Smooth muscle cell (in vitro differentiated cells): ENCODE results near the gene LRRTM4. TPM values are rescaled to one million over a fixed set of nuclear protein-coding genes. Genes with fewer than 3 reads are reported as not detected.
A peak's percentile ranks its signal among the peaks of the same experiment; 100 is the strongest.

Experiments
- DNase-seq: peaks from one replicate; lab custom pipeline; 2025; ENCODE audit not compliant: unreplicated experiment; lab: John Stamatoyannopoulos, UW
- H2AFZ ChIP-seq: fragments of 200-600 bp; sonication (generic); 2 replicates; pipeline ENCODE4 v1.6.0; 2016; ENCODE audit warnings: antibody characterized with exemption, low read depth, mild to moderate bottlenecking
- H3F3A ChIP-seq: fragments of 200-600 bp; sonication (generic); 2 replicates; pipeline ENCODE4 v1.6.0; 2017; ENCODE audit warnings: antibody characterized with exemption, low read depth
- H3K27ac ChIP-seq: fragments of 200-600 bp; sonication (generic); 2 replicates; pipeline ENCODE4 v1.5.1; 2016; ENCODE audit warnings: low read depth, mild to moderate bottlenecking
- H3K27me3 ChIP-seq: fragments of 200-600 bp; sonication (generic); 2 replicates; pipeline ENCODE4 v1.6.1; 2016; ENCODE audit warnings: low read depth, mild to moderate bottlenecking
- H3K36me3 ChIP-seq: fragments of 200-600 bp; sonication (generic); 2 replicates; pipeline ENCODE4 v1.5.1; 2016; ENCODE audit warnings: low read depth
- H3K4me1 ChIP-seq: fragments of 200-600 bp; sonication (generic); 2 replicates; pipeline ENCODE4 v1.5.1; 2016; ENCODE audit warnings: low read depth
- H3K4me2 ChIP-seq: fragments of 200-600 bp; sonication (generic); 2 replicates; pipeline ENCODE4 v1.6.0; 2016; ENCODE audit warnings: mild to moderate bottlenecking
- H3K4me3 ChIP-seq: fragments of 200-600 bp; sonication (generic); 2 replicates; pipeline ENCODE4 v1.5.1; 2016; ENCODE audit warnings: mild to moderate bottlenecking
- H3K79me2 ChIP-seq: fragments of 200-600 bp; sonication (generic); 2 replicates; pipeline ENCODE4 v1.6.0; 2016; ENCODE audit warnings: low read depth, mild to moderate bottlenecking
- H3K9ac ChIP-seq: fragments of 200-600 bp; sonication (generic); 2 replicates; pipeline ENCODE4 v1.6.0; 2016; ENCODE audit warnings: low read depth
- H3K9me3 ChIP-seq: fragments of 200-600 bp; sonication (generic); replicated peaks from 2 replicates; pipeline ENCODE4 v1.5.1; 2016; ENCODE audit warnings: low read depth
- H4K20me1 ChIP-seq: fragments of 200-600 bp; sonication (generic); 2 replicates; pipeline ENCODE4 v1.6.0; 2016; ENCODE audit warnings: low read depth
- WGBS: methylation state at CpG from one replicate; pipeline ENCODE4 v1.1.7; 2016; ENCODE audit warnings: low lambda C conversion rate; 5-methylcytosine and 5-hydroxymethylcytosine counted together
- polyA plus RNA-seq: library from polyadenylated mRNA; unstranded; fragments of >200 nt; fragmentation: Nextera tagmentation; extraction: Ambion mirVana; gene quantifications from 2 replicates; pipeline ENCODE4 v1.2.1, GENCODE V29; 2016
- total RNA-seq: library from RNA; depleted of rRNA; stranded (reverse); fragments of >200 nt; gene quantifications from 2 replicates; pipeline ENCODE4 v1.2.3, GENCODE V29; 2014
- TF ChIP-seq, protein P1 (sequence below): fragments of 200-600 bp; sonication (generic); IDR thresholded peaks from 2 replicates; pipeline ENCODE4 v1.5.1; 2017; ENCODE audit warnings: borderline replicate concordance, mild to moderate bottlenecking, antibody characterized with exemption; ENCODE audit not compliant: insufficient read depth, poor library complexity, severe bottlenecking

The LRRTM4 gene
- total and polyA plus RNA-seq, 2 experiments from 2014 or later, result 1.4 to 5.5 TPM

DNA sequence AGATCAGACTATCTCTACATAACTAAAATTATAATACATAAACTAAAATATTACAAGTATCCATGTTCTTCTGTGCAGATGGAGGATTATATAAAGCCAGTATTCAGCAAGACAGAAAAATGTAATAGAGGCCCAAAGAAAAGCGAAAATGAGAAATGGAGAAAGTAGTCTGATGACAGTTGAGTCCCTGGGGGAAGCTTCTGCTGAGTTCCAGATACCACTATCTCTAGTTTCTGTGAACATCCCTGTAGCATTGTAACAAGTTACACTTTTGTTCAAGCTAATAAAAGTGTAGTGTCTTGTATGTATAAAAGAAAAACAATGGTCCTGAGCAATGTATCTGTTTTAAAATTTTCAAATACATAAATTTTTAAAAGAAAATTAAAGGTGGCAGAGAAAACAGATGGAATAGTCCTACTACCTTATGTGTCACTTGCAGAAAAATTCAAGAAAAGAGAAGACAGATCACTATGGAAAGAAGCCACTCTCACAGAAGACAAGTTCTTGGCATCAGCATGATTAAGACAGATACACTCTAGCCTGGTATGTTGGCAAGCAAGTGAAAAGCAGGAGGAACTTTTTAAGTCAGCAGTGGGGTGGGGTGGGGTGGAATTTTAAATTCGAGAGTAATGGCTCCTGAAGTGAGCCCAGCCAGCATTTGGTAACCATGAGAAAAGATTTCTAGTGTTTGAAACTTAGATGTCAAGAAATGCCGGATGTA is 541.9 kb downstream of the LRRTM4 start:
- peaks cover 19% of the 10 kb centered on the region for H3K4me1 ChIP-seq
- H3F3A ChIP-seq, result no peaks in the 10 kb centered on the region
- no peaks in the 10 kb centered on the region for H3K27me3 ChIP-seq
- H2AFZ ChIP-seq, result no peak overlapping the region
- H3K79me2 ChIP-seq, result no peaks in the 10 kb centered on the region
- no peak overlapping the region for H3K27ac ChIP-seq
- H3K4me3 ChIP-seq, result no peak overlapping the region
- H3K9me3 ChIP-seq, result no peaks in the 10 kb centered on the region
- H4K20me1 ChIP-seq, result no peaks in the 10 kb centered on the region
- TF ChIP-seq, protein P1, sequence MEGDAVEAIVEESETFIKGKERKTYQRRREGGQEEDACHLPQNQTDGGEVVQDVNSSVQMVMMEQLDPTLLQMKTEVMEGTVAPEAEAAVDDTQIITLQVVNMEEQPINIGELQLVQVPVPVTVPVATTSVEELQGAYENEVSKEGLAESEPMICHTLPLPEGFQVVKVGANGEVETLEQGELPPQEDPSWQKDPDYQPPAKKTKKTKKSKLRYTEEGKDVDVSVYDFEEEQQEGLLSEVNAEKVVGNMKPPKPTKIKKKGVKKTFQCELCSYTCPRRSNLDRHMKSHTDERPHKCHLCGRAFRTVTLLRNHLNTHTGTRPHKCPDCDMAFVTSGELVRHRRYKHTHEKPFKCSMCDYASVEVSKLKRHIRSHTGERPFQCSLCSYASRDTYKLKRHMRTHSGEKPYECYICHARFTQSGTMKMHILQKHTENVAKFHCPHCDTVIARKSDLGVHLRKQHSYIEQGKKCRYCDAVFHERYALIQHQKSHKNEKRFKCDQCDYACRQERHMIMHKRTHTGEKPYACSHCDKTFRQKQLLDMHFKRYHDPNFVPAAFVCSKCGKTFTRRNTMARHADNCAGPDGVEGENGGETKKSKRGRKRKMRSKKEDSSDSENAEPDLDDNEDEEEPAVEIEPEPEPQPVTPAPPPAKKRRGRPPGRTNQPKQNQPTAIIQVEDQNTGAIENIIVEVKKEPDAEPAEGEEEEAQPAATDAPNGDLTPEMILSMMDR, result no peak
- DNase-seq, result no peak
- 91% methylated on average over 3 of the region's 3 CpGs for WGBS
- H3K9ac ChIP-seq, result no peak overlapping the region
- H3K36me3 ChIP-seq, result no peaks in the 10 kb centered on the region
- H3K4me2 ChIP-seq, result no peak overlapping the region

DNA sequence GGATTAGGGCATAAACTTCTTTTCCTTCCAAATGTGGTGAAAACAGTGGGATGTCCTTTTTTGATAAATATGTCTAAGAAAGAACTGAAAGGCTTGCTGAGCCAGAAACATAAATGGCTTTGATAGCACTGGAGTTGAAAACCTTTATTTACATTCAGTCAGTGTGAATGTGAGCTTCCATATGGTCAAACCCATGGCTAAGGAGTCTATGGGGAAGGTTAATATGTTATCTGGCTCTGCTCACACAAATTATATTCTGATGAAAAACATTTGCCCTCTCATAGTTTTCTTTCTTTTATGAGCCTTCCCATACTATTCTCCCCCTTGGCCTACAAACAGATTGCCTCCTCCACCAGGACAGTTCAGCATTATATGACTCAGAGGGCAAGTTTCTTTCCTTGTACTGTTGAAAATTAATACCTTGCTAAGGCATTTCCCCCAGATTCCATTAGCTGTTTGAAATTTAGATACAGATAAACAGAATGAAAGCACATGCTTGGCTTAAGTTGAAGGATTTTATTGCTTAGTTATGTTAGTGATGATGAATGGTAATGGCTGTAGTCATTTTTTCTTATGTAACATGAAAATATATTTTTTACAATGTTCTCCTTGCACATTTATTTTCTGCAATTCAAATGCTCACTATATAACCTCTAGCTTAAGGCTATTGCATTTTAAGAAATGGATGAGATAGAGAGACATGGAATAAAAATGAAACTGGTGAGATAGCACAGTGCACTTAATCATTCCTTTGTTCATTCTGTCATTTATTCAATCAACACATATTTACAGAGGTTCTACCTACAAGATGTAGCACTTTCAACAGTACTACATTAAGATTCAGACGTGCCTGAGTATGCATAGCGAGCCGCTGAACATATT is 544.1 kb downstream of the LRRTM4 start:
- 93% methylated on average over 3 of the region's 3 CpGs for WGBS

DNA sequence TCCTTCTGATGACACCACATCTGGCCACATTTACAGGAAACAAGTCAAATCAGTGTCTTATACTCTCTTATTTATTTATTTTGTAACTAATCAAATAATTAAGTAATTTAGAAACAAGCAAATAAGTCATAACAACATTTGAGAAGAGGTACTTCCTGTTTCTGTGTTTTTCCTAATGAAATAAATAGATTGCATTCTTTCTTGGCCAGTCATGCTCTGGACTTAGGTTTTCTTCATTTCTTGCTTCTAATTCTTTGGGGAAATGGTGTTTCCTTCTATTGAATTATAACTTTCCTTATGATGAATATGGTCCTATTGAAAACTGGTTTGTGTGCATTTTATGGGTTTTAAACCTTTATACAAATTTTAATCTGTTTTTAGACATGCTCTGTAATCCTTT is 546.4 kb downstream of the LRRTM4 start:
- H3K27me3 ChIP-seq, result no peaks in the 10 kb centered on the region
- DNase-seq, result no peak
- no peak overlapping the region for H3K4me3 ChIP-seq
- H3K4me1 ChIP-seq, result no peaks in the 10 kb centered on the region
- H3K9me3 ChIP-seq, result no peaks in the 10 kb centered on the region
- H3K4me2 ChIP-seq, result no peak overlapping the region
- H3K79me2 ChIP-seq, result no peaks in the 10 kb centered on the region
- TF ChIP-seq, protein P1, result no peak
- H3K27ac ChIP-seq, result no peak overlapping the region
- no peak overlapping the region for H2AFZ ChIP-seq
- no peaks in the 10 kb centered on the region for H4K20me1 ChIP-seq
- H3K9ac ChIP-seq, result no peak overlapping the region
- H3K36me3 ChIP-seq, result no peaks in the 10 kb centered on the region
- no peaks in the 10 kb centered on the region for H3F3A ChIP-seq

More for the DNA sequence above, 544.1 kb downstream of the LRRTM4 start:
- Histone ChIP-seq H3K4me1 (no peaks in the 10 kb centered on the region), H4K20me1 (no peaks in the 10 kb centered on the region), H3K9ac (no peak overlapping the region), H3F3A (no peaks in the 10 kb centered on the region), H3K79me2 (no peaks in the 10 kb centered on the region), H3K36me3 (no peaks in the 10 kb centered on the region), H3K27ac (peak overlapping the region; percentile 21), H2AFZ (no peak overlapping the region), H3K4me2 (peak overlapping the region; percentile 17), H3K27me3 (no peaks in the 10 kb centered on the region), H3K4me3 (no peak overlapping the region), H3K9me3 (no peaks in the 10 kb centered on the region)
- TF ChIP-seq, protein P1, result no peak
- DNase-seq, result no peak
